ENCODE results near the gene KIN.
A peak's percentile ranks its signal among the peaks of the same experiment; 100 is the strongest.

- TF ChIP-seq, protein P1, sequence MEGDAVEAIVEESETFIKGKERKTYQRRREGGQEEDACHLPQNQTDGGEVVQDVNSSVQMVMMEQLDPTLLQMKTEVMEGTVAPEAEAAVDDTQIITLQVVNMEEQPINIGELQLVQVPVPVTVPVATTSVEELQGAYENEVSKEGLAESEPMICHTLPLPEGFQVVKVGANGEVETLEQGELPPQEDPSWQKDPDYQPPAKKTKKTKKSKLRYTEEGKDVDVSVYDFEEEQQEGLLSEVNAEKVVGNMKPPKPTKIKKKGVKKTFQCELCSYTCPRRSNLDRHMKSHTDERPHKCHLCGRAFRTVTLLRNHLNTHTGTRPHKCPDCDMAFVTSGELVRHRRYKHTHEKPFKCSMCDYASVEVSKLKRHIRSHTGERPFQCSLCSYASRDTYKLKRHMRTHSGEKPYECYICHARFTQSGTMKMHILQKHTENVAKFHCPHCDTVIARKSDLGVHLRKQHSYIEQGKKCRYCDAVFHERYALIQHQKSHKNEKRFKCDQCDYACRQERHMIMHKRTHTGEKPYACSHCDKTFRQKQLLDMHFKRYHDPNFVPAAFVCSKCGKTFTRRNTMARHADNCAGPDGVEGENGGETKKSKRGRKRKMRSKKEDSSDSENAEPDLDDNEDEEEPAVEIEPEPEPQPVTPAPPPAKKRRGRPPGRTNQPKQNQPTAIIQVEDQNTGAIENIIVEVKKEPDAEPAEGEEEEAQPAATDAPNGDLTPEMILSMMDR (IDR thresholded peaks at IDR 0.05), result peak in 3 of 6 experiments; percentile 11 to 29 (median 12)
- no peak for TF ChIP-seq POLR2A (IDR thresholded peaks at IDR 0.05)
Observed at GRCh38 chr10:7826971-7827370, 39.2 kb upstream of the KIN start.

Data from adrenal gland (tissue), 5 donors.